Stimulated activated CD4-positive, alpha-beta T cell treated with anti-CD3 and anti-CD28 coated beads, TNF-alpha, amount 100 ng/mL, for 24 hours (primary cell): ENCODE measurements around the gene UCHL5.

Experiments
- DNase-seq, 3 experiments: peaks; one replicate each; pipeline ENCODE4 v3.0.0-alpha.2; 2020; ENCODE audit warnings: low read depth in 3 of 3

UCHL5 gene

DNA sequence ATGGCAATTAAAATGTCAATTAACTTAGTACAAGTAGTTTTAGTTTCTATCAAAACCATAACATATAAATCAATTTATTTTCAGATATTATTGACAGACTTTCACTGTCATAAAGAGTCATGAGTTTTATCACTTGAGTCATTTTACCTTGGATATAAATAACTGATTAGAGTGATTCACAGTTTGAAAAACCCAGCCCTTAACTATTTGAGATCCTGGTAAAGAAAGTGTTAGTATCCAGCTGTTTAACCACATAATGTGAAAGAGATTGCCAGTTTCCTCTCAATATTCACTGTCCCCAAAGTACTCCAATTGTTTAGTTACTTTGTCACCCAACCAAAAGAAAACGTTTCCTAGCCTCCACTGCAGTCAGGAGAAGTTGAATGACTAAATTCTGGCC is 91.3 kb downstream of the UCHL5 start:
- no peak for DNase-seq

DNA sequence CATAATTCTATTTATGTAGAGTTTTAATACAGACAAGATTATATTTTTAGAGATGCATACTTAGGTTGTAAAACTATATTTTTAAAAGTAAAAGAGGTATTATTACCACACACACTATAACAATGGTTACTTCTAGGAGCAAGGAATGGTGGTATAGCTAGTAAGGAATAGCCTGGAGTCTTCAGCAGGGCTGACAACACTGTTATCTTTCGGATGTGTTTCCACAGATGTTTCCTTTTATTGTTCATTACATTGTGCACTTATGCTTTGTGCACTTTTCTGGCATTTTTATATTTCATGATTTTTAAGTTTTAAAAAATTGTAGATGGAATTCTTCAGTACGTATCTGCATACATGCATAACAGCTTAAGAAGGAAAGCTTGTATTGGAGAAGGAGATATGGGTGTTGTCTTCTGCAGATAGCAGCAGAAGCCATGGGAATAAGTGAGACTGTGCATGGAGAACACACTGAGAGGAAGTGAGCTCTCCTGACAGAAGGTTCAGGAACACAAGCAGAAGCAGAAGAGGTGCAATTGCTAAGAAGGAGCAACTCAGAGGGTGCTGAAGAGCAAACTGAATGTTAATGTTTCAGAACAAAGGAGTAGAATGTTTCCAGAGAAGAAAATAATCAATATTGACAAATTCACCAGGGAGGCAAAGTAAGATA is 91.8 kb downstream of the UCHL5 start:
- no peak for DNase-seq

DNA sequence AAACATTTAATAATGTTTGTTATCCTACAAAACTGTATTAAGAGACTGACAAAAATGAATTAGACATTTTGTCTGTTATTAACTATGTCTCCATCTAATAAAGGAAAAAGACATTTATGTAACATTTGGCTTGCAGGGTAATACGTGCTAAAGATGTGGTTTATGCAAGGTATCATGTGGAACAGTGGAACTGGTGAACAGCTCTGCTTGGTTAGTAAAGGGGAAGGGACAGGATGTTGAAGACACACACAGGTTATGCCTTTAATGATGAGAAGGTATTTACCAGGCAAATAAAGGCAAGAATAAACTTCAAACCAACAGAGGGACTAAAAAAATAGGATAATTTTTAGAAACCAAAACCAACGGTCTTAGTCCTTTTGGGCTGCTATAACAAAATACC is 93.1 kb downstream of the UCHL5 start:
- no peak for DNase-seq

DNA sequence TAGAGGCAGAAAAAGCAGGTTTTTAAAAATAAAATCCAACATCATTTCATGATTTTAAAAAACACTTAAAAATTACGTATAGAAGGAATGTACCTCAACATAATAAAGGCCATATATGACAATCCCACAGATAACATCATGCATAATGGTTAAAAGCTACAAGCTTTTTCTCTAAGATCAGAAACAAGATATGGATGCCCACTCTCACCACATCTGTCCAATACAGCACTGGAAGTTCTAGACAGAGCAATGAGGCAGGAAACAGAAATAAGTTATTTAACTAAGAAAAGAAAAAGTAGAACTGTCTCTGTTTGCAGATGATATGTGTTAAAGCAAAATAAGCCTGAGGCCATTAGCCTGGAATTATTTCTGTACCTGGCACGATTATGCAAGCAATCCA is 96.3 kb downstream of the UCHL5 start:
- no peak for DNase-seq
